ENCODE measurements around the gene RAB31.

GRCh38 chr18:9659499-9660375 lies 48.4 kb upstream of the RAB31 start:
- no peak for TF ChIP-seq EZH2 (IDR thresholded peaks at IDR 0.05; ENCODE audit: borderline replicate concordance, low read depth, low read length, poor library complexity, severe bottlenecking)
- TF ChIP-seq CTCF (conservative IDR thresholded peaks at IDR 0.05; ENCODE audit: low read depth, low read length), result no peak
